HG02885 (cell line): ENCODE results near the gene SHISA5.
"Not testable (repeated sequence)": the region's sequence is repeated elsewhere in the genome, so short reads cannot be mapped to it uniquely, and the experiment has no call there.

Source experiments
- ATAC-seq: cut with Tn5 transposase; IDR thresholded peaks from one replicate; pipeline ENCODE4 v1.9.1; 2021; ENCODE audit warnings: mild to moderate bottlenecking; ENCODE audit not compliant: unreplicated experiment, poor library complexity

SHISA5 gene

DNA sequence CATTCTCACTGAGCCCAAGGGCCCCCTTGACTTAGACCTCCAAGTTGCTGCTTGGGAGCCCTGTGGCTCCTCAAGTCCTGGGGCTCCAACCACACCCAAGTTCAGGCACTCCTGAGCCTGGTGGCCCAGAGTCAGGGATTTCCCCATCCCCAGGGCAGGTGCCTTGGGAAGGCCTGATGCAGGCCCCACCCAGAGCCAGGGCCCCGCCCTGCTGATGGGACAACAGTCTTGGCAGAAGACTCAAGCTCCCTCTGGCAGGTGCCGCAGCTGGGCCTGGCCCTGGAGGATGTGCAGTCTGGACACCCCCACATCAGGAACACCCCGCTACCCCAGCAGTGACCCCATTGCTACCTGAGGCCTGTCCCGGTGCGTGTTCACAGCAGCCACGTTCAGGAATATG, 17.7 kb upstream of the SHISA5 start:
- ATAC-seq, result no peak

DNA sequence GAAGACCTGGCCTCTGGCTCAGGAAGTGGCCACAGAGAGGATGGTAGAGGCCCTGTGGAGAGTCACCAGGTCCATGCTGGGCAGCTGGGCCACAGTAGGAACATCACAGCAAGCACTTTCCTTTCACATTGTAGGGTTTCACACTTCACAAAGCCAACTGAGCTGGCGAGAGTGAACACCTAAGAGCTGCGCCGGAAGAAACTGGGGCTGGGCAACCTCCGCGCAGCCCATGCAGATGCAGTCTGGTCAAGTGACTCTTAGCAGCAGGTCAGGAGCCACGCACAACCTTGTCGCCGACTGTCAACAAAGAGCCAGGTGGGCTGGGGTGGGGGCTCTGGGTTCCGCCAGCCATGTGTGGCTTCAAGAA, 15.3 kb upstream of the SHISA5 start:
- ATAC-seq, result no peak

- no peak for ATAC-seq
Measured at GRCh38 chr3:48518638-48519276, 14.8 kb upstream of the SHISA5 start.

- no peak for ATAC-seq
Measured at GRCh38 chr3:48518069-48518468, 14.1 kb upstream of the SHISA5 start.

DNA sequence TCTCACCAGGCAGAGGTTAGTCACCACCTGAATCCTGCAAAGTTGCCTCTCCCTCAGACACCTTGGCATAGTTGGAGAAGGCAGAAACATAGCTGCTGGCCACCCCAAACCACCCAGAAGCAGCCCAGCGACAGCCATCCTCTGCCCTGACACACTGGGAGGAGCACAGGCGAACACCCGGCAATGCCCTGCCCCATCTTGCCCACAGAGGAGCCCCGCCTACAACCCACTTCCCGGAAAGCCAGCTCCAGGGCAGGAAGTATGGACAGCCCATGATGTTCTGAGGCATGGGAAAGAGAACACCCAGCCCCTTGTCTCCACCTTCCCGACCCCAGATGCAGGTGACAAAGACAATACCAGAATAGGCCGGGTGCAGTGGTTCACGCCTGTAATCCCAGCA, 12.6 kb upstream of the SHISA5 start:
- no peak for ATAC-seq

GRCh38 chr3:48514431-48515227, 10.7 kb upstream of the SHISA5 start:
- ATAC-seq, result no peak

DNA sequence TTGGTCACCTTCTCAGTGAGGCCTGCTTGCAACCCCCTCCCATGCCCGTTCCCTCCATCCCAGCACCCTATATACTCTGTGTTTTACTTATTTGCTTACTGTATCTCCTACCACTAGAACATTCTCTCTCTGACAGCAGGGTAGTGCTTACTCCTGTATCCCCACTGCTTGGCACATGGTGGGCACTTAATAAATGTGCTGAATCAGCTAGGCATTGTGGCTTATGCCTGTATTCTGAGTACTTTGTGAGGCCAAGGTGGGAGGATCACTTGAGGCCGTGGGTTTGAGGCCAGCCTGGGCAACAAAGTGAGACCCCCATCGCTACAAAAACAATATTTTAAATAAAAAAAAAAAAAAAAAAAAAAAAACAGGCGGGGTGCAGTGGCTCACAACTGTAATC, 7.6 kb upstream of the SHISA5 start:
- ATAC-seq, result no peak

DNA sequence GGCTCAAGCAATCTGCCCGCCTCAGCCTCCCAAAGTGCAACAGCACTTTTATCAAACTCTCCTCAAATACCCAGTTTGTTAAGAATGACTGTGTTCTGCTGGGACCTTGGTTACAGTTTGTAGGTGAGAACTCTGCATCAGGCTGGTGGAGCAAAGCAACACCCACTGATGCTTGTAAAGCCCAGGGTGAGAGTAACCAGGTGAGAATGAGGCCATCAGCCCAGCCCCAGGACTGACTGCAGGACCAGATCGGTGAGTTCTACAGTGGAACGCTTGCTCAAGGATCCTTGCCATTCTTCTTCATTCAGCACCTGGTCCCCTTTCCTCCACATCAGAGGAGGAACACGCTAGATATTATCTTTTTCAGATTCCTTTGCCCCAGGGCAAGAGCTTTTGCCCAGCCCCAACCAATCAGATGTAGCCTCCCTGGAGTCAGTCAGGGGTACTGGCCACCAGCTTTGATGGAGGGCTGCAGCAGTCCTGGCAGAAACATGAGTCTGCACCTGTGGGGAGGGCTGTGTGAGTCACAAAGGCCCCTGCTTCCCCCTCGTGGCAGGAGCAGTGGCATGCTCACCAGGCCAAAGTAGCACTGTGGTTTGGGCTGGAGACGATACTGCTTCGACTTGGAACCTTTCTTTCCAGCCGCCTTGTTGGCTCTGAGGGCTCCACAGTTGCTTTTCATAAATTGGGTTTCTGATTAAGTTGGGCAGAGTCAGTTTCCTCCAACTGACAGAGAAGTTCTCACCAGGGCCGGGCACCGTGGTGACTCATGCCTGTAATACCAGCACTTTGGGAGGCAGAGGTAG, 3.5 kb upstream of the SHISA5 start:
- no peak for ATAC-seq

- no peak for ATAC-seq
Measured at GRCh38 chr3:48505968-48506504, 2.1 kb upstream of the SHISA5 start.

- ATAC-seq, result no peak
Measured at GRCh38 chr3:48505146-48505545, 1.2 kb upstream of the SHISA5 start.

GRCh38 chr3:48503401-48504050, 448 bp downstream of the SHISA5 start:
- no peak for ATAC-seq

DNA sequence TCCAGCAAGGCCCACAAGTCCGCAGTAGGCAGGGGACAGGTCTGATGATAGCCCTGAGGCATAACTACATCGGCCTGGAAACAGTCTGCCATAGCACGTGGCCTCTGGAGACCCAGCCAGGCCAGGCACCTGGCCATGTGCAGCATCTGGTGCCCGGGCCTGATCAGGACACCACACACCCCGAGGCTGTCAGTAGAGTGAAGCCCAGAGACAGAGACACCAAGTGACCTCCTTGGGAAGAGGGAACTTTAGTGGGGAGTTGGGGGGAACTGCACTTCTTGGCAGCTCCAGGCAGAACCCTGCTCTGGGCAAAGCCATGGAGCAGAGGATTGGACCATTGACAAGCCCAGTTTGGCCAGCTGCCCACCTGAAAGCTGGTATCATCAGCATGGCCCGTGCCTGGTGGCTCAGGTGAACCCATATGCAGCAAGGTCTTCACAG, 1.2 kb downstream of the SHISA5 start:
- ATAC-seq, result no peak

DNA sequence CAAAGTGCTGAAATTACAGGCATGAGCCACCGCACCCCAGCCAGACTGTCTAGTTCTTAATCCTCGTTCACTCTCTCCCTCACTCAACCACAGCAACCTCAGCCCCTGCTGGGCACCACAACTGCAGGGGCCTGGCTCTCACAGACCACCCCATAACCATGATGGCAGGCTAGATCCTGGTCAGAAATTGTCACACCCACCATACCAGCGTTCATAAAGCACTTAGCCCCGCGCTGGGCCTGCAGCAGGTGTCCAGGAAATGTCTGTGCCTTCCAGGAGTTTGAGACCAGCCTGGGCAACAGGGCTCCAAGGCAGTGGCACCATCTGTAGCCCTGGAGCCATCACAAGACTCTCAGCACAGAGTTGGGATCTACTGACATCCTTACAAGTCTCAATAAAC, 1.9 kb downstream of the SHISA5 start:
- ATAC-seq, result no peak

DNA sequence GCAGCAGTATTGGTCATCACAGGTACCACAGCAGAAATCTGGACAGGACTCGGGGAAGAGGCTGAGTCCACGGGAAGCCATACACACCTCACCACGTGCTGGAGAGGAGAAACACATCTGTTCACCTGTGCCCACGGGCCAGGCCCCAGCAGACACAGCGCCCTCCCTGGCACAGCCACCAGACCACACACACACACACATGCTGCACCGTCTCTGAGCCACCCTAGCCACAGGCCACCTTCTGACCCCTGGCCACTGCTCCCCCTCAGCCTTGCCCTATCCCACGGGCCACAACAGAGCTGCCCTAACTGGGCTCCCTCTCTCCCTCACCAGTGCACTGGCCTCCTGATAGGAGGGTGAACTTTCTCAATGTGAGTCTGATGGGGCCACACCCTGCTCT, 2.8 kb downstream of the SHISA5 start:
- ATAC-seq, result no peak

GRCh38 chr3:48500656-48501055, 3.3 kb downstream of the SHISA5 start:
- ATAC-seq, result no peak

GRCh38 chr3:48493203-48493501, 10.8 kb downstream of the SHISA5 start:
- no peak for ATAC-seq

DNA sequence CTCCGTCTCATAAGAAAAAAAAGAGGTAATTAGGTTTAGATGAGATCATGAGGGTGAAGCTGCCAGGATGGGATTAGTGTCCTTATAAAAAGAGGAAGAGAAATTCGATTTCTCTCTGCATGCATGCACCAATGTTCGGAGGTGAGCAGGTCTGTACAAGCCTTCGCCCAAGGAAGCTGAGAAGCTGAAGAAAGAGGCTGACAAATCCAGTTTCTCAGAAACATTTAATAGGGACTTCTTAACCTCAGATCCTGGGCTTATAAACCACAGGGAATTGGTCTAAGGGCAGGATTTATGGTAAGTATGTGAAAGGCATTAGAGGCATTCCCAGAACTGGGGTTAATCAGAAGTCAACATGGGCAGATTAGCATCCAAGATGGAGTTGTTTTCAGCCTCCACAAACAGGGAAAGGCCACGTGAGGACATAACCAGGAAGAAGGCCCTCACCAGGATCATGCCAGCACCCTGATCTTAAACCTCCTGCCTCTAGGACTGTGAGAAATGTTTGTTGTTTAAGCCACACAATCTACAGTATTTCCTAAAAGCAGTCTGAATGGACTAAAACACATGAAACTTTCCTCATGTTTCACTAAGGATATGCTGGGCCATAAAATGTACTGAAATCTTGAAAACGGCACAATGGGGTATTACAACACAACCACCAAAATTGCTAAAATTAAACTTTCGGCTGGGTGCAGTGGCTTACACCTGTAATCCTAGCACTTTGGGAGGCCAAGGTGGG, 11.3 kb downstream of the SHISA5 start:
- ATAC-seq, result no peak

- ATAC-seq, result no peak
Measured at GRCh38 chr3:48486952-48487351, 17.0 kb downstream of the SHISA5 start.

- not testable (repeated sequence) for ATAC-seq
Measured at GRCh38 chr3:48482822-48483221, 21.2 kb downstream of the SHISA5 start.

DNA sequence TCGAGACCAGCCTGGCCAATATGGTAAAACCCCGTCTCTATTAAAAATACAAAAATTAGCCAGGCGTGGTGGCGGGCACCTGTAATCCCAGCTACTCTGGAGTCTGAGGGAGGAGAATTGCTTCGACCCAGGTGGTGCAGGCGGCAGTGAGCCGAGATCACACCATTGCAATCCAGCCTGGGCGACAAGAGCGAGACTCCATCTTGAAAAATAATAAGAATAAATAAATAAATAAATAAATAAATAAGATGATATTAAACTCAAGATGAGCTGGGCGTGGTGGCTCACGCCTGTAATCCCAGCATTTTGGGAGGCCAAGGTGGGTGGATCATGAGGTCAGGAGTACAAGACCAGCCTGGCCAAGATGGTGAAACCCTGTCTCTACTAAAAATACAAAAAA, 23.1 kb downstream of the SHISA5 start:
- ATAC-seq, result not testable (repeated sequence)
